GM12878 (cell line): Measurements from ENCODE around the gene MACF1. TPM values are rescaled to one million over a fixed set of nuclear protein-coding genes. Genes with fewer than 3 reads are reported as not detected.

ENCODE experiments used
- ATF7 ChIP-seq: fragments of 450-650 bp; IDR thresholded peaks from 2 replicates; pipeline ENCODE4 v1.6.1; 2016; ENCODE audit warnings: low read depth, mild to moderate bottlenecking
- BACH1 ChIP-seq: fragments of 450-650 bp; IDR thresholded peaks from 2 replicates; pipeline ENCODE4 v1.6.1; 2017; ENCODE audit warnings: mild to moderate bottlenecking, borderline replicate concordance
- BHLHE40 ChIP-seq, 2 experiments: fragments of 450-650 bp in 1 of 2; IDR thresholded peaks; 2 replicates each; pipeline ENCODE4 v1.6.1; 2011 to 2017; ENCODE audit warnings: low read depth in 2 of 2, borderline replicate concordance in 1 of 2, improper control_type of control experiment in 1 of 2, low read length in 1 of 2, mild to moderate bottlenecking in 1 of 2
- CBX5 ChIP-seq: sonication (generic); IDR thresholded peaks from 2 replicates; pipeline ENCODE4 v1.6.1; 2016; ENCODE audit warnings: low read depth, moderate library complexity, mild to moderate bottlenecking, inconsistent platforms
- CEBPB ChIP-seq, 2 experiments: fragments of 150-350 bp in 1 of 2; IDR thresholded peaks; 2 replicates each; pipeline ENCODE4 v1.6.1; 2012 to 2014; ENCODE audit warnings: low read depth in 2 of 2, low read length in 2 of 2, borderline replicate concordance in 1 of 2, inconsistent platforms in 1 of 2
- EED ChIP-seq: sonication (generic); IDR thresholded peaks from 2 replicates; pipeline ENCODE4 v1.6.1; 2016; ENCODE audit warnings: antibody characterized with exemption, low read depth
- ELK1 ChIP-seq: IDR thresholded peaks from 2 replicates; pipeline ENCODE4 v1.6.1; 2012; ENCODE audit warnings: low read depth, low read length, improper control_type of control experiment
- IKZF1 ChIP-seq: fragments of 450-650 bp; conservative IDR thresholded peaks from 2 replicates; pipeline ENCODE4 v1.6.1; 2017; ENCODE audit warnings: antibody characterized with exemption, mild to moderate bottlenecking
- IKZF2 ChIP-seq, 2 experiments: fragments of 450-650 bp; IDR thresholded peaks; 2 replicates each; pipeline ENCODE4 v1.6.1; 2017; ENCODE audit warnings: mild to moderate bottlenecking in 2 of 2, moderate library complexity in 2 of 2
- KLF5 ChIP-seq: fragments of 450-650 bp; IDR thresholded peaks from 2 replicates; pipeline ENCODE4 v1.6.1; 2014; ENCODE audit warnings: mild to moderate bottlenecking; ENCODE audit not compliant: partially characterized antibody
- MEF2A ChIP-seq: IDR thresholded peaks from 2 replicates; pipeline ENCODE4 v1.6.1; 2011; ENCODE audit warnings: low read depth, mild to moderate bottlenecking, low read length, moderate library complexity; ENCODE audit not compliant: insufficient read depth
- MYC ChIP-seq: IDR thresholded peaks from 2 replicates; pipeline ENCODE4 v1.6.1; 2011; ENCODE audit warnings: mild to moderate bottlenecking, low read length, moderate library complexity, inconsistent platforms; ENCODE audit not compliant: insufficient read depth, insufficient replicate concordance, insufficient read length, severe bottlenecking
- PBX3 ChIP-seq: IDR thresholded peaks from 2 replicates; pipeline ENCODE4 v1.6.1; 2011; ENCODE audit warnings: mild to moderate bottlenecking, low read depth, low read length, moderate library complexity; ENCODE audit not compliant: insufficient replicate concordance
- RFX5 ChIP-seq: IDR thresholded peaks from 2 replicates; pipeline ENCODE4 v1.6.1; 2011; ENCODE audit warnings: low read depth, low read length, improper control_type of control experiment
- SMAD5 ChIP-seq: IDR thresholded peaks from 2 replicates; pipeline ENCODE4 v1.6.1; 2016; ENCODE audit warnings: antibody characterized with exemption, low read depth
- SMC3 ChIP-seq: IDR thresholded peaks from 2 replicates; pipeline ENCODE4 v1.6.1; 2011; ENCODE audit warnings: low read length, improper control_type of control experiment, borderline replicate concordance
- SRF ChIP-seq, 2 experiments: IDR thresholded peaks; 2 replicates each; pipeline ENCODE4 v1.6.1; 2011; ENCODE audit warnings: low read depth in 2 of 2, low read length in 2 of 2, mild to moderate bottlenecking in 1 of 2, moderate library complexity in 1 of 2
- TAF1 ChIP-seq: IDR thresholded peaks from 2 replicates; pipeline ENCODE4 v1.6.1; 2011; ENCODE audit warnings: mild to moderate bottlenecking, low read depth, low read length, borderline replicate concordance
- TCF7 ChIP-seq: IDR thresholded peaks from 2 replicates; pipeline ENCODE4 v1.6.1; 2014; ENCODE audit warnings: antibody characterized with exemption, borderline replicate concordance
- polyA plus RNA-seq, 11 experiments: library from polyadenylated mRNA; depleted of rRNA in 4 of 11; unstranded in 6 of 11; stranded (reverse) in 5 of 11; fragments of >200 nt; fragmentation: Nextera tagmentation in 4 of 11; fragmentation: Illumina TruSeq in 1 of 11; extraction: Ambion mirVana in 4 of 11; extraction: Trizol in 1 of 11; gene quantifications; 1 replicate in 1 of 11; 2 replicates in 10 of 11; pipeline versions ENCODE4 v1.2.1 to v1.2.3, GENCODE V29; 2011 to 2016; ENCODE audit warnings: inconsistent platforms in 2 of 11, missing spikeins in 2 of 11, low read depth in 1 of 11
- total RNA-seq, 4 experiments: library from RNA; depleted of rRNA in 3 of 4; stranded (reverse); fragments of >200 nt in 3 of 4; fragmentation: Illumina TruSeq in 1 of 4; extraction: Trizol in 1 of 4; gene quantifications; 2 replicates each; pipeline versions ENCODE4 v1.2.1 to v1.2.3, GENCODE V29; 2013 to 2021
- TF ChIP-seq, protein P1 (sequence below): fragments of 450-650 bp; formaldehyde crosslinking; IDR thresholded peaks from 2 replicates; pipeline ENCODE4 v1.5.0; 2022; ENCODE audit warnings: mild to moderate bottlenecking, missing genetic modification characterization
- TF ChIP-seq, protein P2 (sequence below): fragments of 450-650 bp; IDR thresholded peaks from 2 replicates; pipeline ENCODE4 v1.6.1; 2017; ENCODE audit warnings: low read depth, mild to moderate bottlenecking, moderate library complexity

Gene MACF1
- total and polyA plus RNA-seq, 10 of the 15 experiments (the other 5 are each of a cell fraction or from before 2014, with no cell fraction given), result 15.5 to 201 (median 76.9) TPM

DNA sequence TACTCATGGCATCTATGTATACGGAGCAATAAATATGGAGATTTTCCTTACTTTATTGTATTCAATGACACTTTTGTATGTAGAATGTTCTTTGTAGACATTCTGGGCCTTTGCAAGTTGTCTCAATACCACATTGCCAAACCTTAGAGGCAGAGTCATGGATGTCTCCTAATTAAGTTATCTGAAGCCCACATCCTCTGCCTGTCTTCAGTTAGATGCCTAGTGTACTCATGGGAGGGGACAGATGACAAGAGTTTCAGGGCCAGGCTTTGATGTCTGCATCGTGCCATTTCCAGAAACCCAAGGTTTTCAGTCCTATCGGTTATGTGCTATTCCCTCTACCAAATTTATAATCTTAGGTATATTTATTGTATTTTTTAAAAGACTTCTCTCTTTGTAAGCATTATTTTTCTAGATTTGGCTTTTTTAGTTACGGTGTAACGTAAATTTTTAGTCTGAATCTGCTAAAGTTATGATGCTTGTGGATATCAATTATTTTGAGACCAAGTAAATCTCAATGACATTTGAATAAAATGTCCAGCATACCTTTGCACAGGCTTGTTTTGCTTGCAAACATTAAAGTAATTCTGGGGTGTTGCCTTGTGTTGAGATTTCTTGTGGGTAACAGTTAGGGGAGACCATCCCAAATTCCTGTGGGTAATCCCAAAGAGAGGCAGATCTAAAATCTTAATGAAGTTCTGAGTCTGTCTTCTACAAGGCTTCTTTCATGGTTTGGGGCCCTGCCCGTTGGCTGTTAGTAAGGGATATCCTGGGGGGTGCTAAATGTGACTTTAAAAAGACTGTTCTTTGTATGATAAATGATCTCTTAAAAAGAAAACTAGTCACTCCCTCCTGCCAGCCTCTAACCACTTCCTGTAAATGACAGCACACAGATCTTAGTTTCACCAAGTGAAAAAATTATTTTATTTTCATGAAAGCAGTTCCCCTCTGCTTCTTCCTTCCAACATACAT lies 8.0 kb upstream of the MACF1 start (continued):
- TF ChIP-seq, protein P1, sequence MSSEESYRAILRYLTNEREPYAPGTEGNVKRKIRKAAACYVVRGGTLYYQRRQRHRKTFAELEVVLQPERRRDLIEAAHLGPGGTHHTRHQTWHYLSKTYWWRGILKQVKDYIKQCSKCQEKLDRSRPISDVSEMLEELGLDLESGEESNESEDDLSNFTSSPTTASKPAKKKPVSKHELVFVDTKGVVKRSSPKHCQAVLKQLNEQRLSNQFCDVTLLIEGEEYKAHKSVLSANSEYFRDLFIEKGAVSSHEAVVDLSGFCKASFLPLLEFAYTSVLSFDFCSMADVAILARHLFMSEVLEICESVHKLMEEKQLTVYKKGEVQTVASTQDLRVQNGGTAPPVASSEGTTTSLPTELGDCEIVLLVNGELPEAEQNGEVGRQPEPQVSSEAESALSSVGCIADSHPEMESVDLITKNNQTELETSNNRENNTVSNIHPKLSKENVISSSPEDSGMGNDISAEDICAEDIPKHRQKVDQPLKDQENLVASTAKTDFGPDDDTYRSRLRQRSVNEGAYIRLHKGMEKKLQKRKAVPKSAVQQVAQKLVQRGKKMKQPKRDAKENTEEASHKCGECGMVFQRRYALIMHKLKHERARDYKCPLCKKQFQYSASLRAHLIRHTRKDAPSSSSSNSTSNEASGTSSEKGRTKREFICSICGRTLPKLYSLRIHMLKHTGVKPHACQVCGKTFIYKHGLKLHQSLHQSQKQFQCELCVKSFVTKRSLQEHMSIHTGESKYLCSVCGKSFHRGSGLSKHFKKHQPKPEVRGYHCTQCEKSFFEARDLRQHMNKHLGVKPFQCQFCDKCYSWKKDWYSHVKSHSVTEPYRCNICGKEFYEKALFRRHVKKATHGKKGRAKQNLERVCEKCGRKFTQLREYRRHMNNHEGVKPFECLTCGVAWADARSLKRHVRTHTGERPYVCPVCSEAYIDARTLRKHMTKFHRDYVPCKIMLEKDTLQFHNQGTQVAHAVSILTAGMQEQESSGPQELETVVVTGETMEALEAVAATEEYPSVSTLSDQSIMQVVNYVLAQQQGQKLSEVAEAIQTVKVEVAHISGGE (CRISPR knock-in tag), result no peak
- TF ChIP-seq SRF (IDR thresholded peaks at IDR 0.05; ENCODE audit: low read depth in 2 of 2, low read length in 2 of 2), result no peak
- TF ChIP-seq EED, result 0 out of 2 replicates have a peak, but pooled peaks have one; percentile 25
- TF ChIP-seq RFX5, result no peak
- TF ChIP-seq IKZF1, result peak; percentile 52
- peak; percentile 76 for TF ChIP-seq ATF7
- no peak for TF ChIP-seq KLF5
- no peak for TF ChIP-seq MYC
- TF ChIP-seq IKZF2 (IDR thresholded peaks at IDR 0.05), result peak in 1 of 2 experiments; percentile 37; a peak in 2 of 4 replicates
- TF ChIP-seq PBX3, result peak; percentile 49
- no peak for TF ChIP-seq SMAD5
- no peak for TF ChIP-seq TCF7
- TF ChIP-seq MEF2A, result peak; percentile 76; the same call in 1 of the 2 replicates
- no peak for TF ChIP-seq ELK1
- TF ChIP-seq CEBPB (IDR thresholded peaks at IDR 0.05; ENCODE audit: borderline replicate concordance in 1 of 2, low read depth in 2 of 2, low read length in 2 of 2), result no peak
- peak in 1 of 2 experiments; percentile 31; a peak in 1 of 4 replicates for TF ChIP-seq BHLHE40 (IDR thresholded peaks at IDR 0.05; ENCODE audit: borderline replicate concordance in 1 of 2, low read depth in 2 of 2, low read length in 1 of 2)
- TF ChIP-seq, protein P2, sequence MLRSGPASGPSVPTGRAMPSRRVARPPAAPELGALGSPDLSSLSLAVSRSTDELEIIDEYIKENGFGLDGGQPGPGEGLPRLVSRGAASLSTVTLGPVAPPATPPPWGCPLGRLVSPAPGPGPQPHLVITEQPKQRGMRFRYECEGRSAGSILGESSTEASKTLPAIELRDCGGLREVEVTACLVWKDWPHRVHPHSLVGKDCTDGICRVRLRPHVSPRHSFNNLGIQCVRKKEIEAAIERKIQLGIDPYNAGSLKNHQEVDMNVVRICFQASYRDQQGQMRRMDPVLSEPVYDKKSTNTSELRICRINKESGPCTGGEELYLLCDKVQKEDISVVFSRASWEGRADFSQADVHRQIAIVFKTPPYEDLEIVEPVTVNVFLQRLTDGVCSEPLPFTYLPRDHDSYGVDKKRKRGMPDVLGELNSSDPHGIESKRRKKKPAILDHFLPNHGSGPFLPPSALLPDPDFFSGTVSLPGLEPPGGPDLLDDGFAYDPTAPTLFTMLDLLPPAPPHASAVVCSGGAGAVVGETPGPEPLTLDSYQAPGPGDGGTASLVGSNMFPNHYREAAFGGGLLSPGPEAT, result peak; percentile 46; the same call in 1 of the 2 replicates
- no peak for TF ChIP-seq BACH1
- TF ChIP-seq SMC3, result no peak
- TF ChIP-seq TAF1, result no peak
- TF ChIP-seq CBX5, result peak; percentile 62; the same call in 1 of the 2 replicates
